ENCODE results near the gene C4orf54.

DNA sequence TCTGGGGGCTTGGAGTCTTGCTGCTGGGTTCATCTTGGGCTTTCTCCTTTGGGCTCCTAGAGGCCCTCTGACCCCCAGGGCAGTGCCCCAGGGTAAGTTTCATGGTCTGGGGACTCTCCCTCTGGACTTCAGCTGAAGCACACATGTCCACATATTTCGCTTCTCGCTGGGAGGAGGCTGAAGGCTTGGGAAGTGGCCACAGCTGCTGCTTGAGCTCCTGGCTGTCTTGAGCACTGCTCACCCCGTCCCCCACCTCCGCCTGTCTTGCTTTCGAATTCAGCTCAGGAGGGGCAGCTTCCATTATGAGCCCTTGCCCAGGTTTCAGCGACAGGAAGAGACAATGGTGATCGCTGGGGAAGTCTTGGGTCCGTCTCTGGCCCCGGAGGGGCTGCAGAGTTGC is 3.7 kb downstream of the C4orf54 start:
- no peak for TF ChIP-seq POLR2A (IDR thresholded peaks at IDR 0.05)
- TF ChIP-seq, protein P1, sequence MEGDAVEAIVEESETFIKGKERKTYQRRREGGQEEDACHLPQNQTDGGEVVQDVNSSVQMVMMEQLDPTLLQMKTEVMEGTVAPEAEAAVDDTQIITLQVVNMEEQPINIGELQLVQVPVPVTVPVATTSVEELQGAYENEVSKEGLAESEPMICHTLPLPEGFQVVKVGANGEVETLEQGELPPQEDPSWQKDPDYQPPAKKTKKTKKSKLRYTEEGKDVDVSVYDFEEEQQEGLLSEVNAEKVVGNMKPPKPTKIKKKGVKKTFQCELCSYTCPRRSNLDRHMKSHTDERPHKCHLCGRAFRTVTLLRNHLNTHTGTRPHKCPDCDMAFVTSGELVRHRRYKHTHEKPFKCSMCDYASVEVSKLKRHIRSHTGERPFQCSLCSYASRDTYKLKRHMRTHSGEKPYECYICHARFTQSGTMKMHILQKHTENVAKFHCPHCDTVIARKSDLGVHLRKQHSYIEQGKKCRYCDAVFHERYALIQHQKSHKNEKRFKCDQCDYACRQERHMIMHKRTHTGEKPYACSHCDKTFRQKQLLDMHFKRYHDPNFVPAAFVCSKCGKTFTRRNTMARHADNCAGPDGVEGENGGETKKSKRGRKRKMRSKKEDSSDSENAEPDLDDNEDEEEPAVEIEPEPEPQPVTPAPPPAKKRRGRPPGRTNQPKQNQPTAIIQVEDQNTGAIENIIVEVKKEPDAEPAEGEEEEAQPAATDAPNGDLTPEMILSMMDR (IDR thresholded peaks at IDR 0.05 in 8 of 11, conservative IDR thresholded peaks at IDR 0.05 in 3 of 11): no peak
